ENCODE data around the gene TCF3.
A peak's percentile ranks its signal among the peaks of the same experiment; 100 is the strongest.

TCF3 gene

GRCh38 chr19:1592024-1592754, 60.2 kb downstream of the TCF3 start:
- peaks cover under 1 to 8% of the 10 kb centered on the region in 2 donors for H3K36me3 ChIP-seq (ENCODE audit: control insufficient read depth in 2 of 2, insufficient read depth in 2 of 2, low read length in 2 of 2)
- H3K27me3 ChIP-seq (ENCODE audit: control insufficient read depth in 1 of 2, insufficient read depth in 2 of 2, low read length in 2 of 2): no peaks in the 10 kb centered on the region
- H3K4me3 ChIP-seq (ENCODE audit: low read length in 2 of 2): peak overlapping the region; percentile 81 to 92
- H3K9me3 ChIP-seq (ENCODE audit: control insufficient read depth in 2 of 2, low read length in 2 of 2): no peaks in the 10 kb centered on the region
- H3K4me1 ChIP-seq (ENCODE audit: control insufficient read depth, insufficient read depth, low read length): peaks cover 23% of the 10 kb centered on the region
- peak overlapping the region; percentile 69 for H3K27ac ChIP-seq (ENCODE audit: low read length)
- H3K9ac ChIP-seq (ENCODE audit: low read length in 2 of 2): peak overlapping the region; percentile 84 to 86

- peak overlapping the region; percentile 81 to 92 for H3K4me3 ChIP-seq (ENCODE audit: low read length in 2 of 2)
- no peaks in the 10 kb centered on the region for H3K27me3 ChIP-seq (ENCODE audit: control insufficient read depth in 1 of 2, insufficient read depth in 2 of 2, low read length in 2 of 2)
- H3K27ac ChIP-seq (ENCODE audit: low read length): peak overlapping the region; percentile 69
- H3K4me1 ChIP-seq (ENCODE audit: control insufficient read depth, insufficient read depth, low read length): peaks cover 23% of the 10 kb centered on the region
- H3K9ac ChIP-seq (ENCODE audit: low read length in 2 of 2): peak overlapping the region; percentile 84 to 86
- no peaks in the 10 kb centered on the region for H3K9me3 ChIP-seq (ENCODE audit: control insufficient read depth in 2 of 2, low read length in 2 of 2)
- H3K36me3 ChIP-seq (ENCODE audit: control insufficient read depth in 2 of 2, insufficient read depth in 2 of 2, low read length in 2 of 2): peaks cover 0 to 5% of the 10 kb centered on the region in 2 donors
These were observed 60.9 kb downstream of the TCF3 start for GRCh38 chr19:1591421-1592023.

GRCh38 chr19:1590641-1591397, 61.6 kb downstream of the TCF3 start:
- Histone ChIP-seq H3K36me3 (ENCODE audit: control insufficient read depth in 2 of 2, insufficient read depth in 2 of 2, low read length in 2 of 2) (peaks cover 0 to 6% of the 10 kb centered on the region in 2 donors), H3K9ac (ENCODE audit: low read length in 2 of 2) (peak overlapping the region; percentile 55 to 86), H3K9me3 (ENCODE audit: control insufficient read depth in 2 of 2, low read length in 2 of 2) (no peaks in the 10 kb centered on the region), H3K4me1 (ENCODE audit: control insufficient read depth, insufficient read depth, low read length) (peaks cover 23% of the 10 kb centered on the region), H3K27ac (ENCODE audit: low read length) (no peak overlapping the region), H3K27me3 (ENCODE audit: control insufficient read depth in 1 of 2, insufficient read depth in 2 of 2, low read length in 2 of 2) (no peaks in the 10 kb centered on the region), H3K4me3 (ENCODE audit: low read length in 2 of 2) (peak overlapping the region; percentile 81 to 92)

DNA sequence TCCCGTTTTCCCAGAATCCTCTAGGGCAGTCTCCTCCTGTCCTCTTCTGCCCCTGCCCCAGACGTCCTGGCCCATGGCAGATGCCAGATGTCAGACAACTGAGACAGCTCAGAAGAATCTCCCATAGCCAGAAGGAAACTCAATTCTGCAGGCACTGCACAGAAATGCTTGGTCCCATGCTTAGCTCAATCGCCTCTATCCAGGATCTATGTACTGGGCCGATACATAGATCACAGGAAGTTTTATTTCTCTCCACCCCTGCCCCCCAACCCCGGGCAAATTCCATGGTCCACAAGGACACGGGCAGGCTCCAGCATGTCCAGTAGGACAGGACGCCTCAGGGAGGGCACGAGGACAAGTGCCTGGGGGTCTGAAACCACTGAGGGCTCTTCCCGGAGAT, 64.5 kb downstream of the TCF3 start:
- Histone ChIP-seq H3K27me3 (ENCODE audit: control insufficient read depth in 1 of 2, insufficient read depth in 2 of 2, low read length in 2 of 2) (no peaks in the 10 kb centered on the region), H3K4me3 (ENCODE audit: low read length in 2 of 2) (no peak overlapping the region), H3K4me1 (ENCODE audit: control insufficient read depth, insufficient read depth, low read length) (peaks cover 18% of the 10 kb centered on the region), H3K36me3 (ENCODE audit: control insufficient read depth in 2 of 2, insufficient read depth in 2 of 2, low read length in 2 of 2) (peaks cover 0 to 13% of the 10 kb centered on the region in 2 donors), H3K27ac (ENCODE audit: low read length) (no peak overlapping the region), H3K9ac (ENCODE audit: low read length in 2 of 2) (peak overlapping the region in 1 of 2 donors; percentile 27), H3K9me3 (ENCODE audit: control insufficient read depth in 2 of 2, low read length in 2 of 2) (no peaks in the 10 kb centered on the region)

GRCh38 chr19:1585243-1585580, 67.2 kb downstream of the TCF3 start:
- Histone ChIP-seq H3K9ac (ENCODE audit: low read length in 2 of 2) (no peak overlapping the region), H3K4me3 (ENCODE audit: low read length in 2 of 2) (no peak overlapping the region), H3K4me1 (ENCODE audit: control insufficient read depth, insufficient read depth, low read length) (peaks cover 2% of the 10 kb centered on the region), H3K36me3 (ENCODE audit: control insufficient read depth in 2 of 2, insufficient read depth in 2 of 2, low read length in 2 of 2) (peaks cover 11 to 33% of the 10 kb centered on the region in 2 donors), H3K27me3 (ENCODE audit: control insufficient read depth in 1 of 2, insufficient read depth in 2 of 2, low read length in 2 of 2) (no peaks in the 10 kb centered on the region), H3K9me3 (ENCODE audit: control insufficient read depth in 2 of 2, low read length in 2 of 2) (no peaks in the 10 kb centered on the region), H3K27ac (ENCODE audit: low read length) (no peak overlapping the region)

DNA sequence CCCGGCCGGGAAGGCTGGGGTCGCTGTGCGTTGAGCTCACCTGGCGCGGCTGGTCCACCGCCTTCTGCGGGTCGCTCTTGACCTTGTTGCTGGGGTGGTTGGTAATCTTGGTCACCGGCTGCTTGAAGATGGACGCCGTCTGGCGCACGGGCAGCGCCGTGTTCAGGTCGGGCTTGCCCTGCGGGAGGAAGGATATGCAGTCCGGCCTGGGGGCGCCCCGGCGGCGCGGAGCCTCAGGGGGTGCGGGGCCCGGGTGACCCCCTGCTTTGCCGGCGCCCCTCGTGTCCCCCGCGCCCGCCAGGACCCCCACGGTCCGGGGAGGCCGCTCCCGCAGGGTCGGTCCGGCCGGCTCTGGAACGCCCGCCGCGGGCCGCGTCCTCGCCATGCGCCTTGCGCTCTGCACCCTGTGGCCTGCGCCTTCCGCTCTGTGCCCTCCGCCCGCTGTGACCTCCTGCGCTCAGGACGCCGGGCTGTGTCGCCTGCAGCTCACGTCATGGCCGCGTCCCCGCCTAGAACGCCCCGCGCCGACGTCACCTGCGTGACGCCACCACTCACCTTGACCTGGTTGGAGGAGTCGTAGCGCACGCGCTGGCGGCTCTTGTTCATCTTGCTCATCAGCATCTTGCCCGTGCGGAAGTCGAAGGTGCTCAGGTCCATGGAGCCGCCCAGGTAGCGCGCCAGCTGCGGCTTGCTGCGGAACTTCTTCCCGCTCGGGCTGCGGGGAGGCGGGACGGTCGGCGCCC, 67.7 kb downstream of the TCF3 start:
- Histone ChIP-seq H3K4me1 (ENCODE audit: control insufficient read depth, insufficient read depth, low read length) (no peaks in the 10 kb centered on the region), H3K9me3 (ENCODE audit: control insufficient read depth in 2 of 2, low read length in 2 of 2) (no peaks in the 10 kb centered on the region), H3K27me3 (ENCODE audit: control insufficient read depth in 1 of 2, insufficient read depth in 2 of 2, low read length in 2 of 2) (no peaks in the 10 kb centered on the region), H3K9ac (ENCODE audit: low read length in 2 of 2) (no peak overlapping the region), H3K36me3 (ENCODE audit: control insufficient read depth in 2 of 2, insufficient read depth in 2 of 2, low read length in 2 of 2) (peaks cover 12 to 36% of the 10 kb centered on the region in 2 donors), H3K27ac (ENCODE audit: low read length) (no peak overlapping the region), H3K4me3 (ENCODE audit: low read length in 2 of 2) (no peak overlapping the region)

DNA sequence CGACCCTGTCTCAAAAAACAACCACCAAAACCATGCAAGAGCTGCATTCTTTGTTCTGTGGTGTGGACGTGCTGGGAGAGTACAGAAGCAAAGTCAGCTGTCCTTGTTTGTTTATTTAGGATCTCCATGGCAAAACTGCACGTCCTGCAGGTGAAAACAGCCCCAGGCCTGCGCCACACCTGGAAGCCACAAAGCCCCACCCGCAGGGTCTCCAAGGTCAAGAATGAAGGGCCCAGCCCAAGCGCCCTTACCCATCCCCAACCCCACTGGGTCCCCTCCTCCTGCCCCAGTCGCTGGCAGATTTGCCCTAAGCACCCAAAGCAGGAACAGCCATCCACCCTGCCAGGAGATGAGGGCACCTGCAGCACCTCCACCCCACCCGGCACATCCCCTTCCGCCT, 70.2 kb downstream of the TCF3 start:
- H3K4me3 ChIP-seq (ENCODE audit: low read length in 2 of 2): no peak overlapping the region
- H3K9me3 ChIP-seq (ENCODE audit: control insufficient read depth in 2 of 2, low read length in 2 of 2): no peaks in the 10 kb centered on the region
- H3K4me1 ChIP-seq (ENCODE audit: control insufficient read depth, insufficient read depth, low read length): no peaks in the 10 kb centered on the region
- H3K27me3 ChIP-seq (ENCODE audit: control insufficient read depth in 1 of 2, insufficient read depth in 2 of 2, low read length in 2 of 2): no peaks in the 10 kb centered on the region
- no peak overlapping the region for H3K9ac ChIP-seq (ENCODE audit: low read length in 2 of 2)
- H3K36me3 ChIP-seq (ENCODE audit: control insufficient read depth in 2 of 2, insufficient read depth in 2 of 2, low read length in 2 of 2): peaks cover 12 to 41% of the 10 kb centered on the region in 2 donors
- no peak overlapping the region for H3K27ac ChIP-seq (ENCODE audit: low read length)

GRCh38 chr19:1580957-1581356, 71.5 kb downstream of the TCF3 start:
- Histone ChIP-seq H3K27me3 (ENCODE audit: control insufficient read depth in 1 of 2, insufficient read depth in 2 of 2, low read length in 2 of 2) (no peaks in the 10 kb centered on the region), H3K9ac (ENCODE audit: low read length in 2 of 2) (no peak overlapping the region), H3K4me3 (ENCODE audit: low read length in 2 of 2) (no peak overlapping the region), H3K27ac (ENCODE audit: low read length) (no peak overlapping the region), H3K9me3 (ENCODE audit: control insufficient read depth in 2 of 2, low read length in 2 of 2) (no peaks in the 10 kb centered on the region), H3K4me1 (ENCODE audit: control insufficient read depth, insufficient read depth, low read length) (no peaks in the 10 kb centered on the region), H3K36me3 (ENCODE audit: control insufficient read depth in 2 of 2, insufficient read depth in 2 of 2, low read length in 2 of 2) (peaks cover 12 to 45% of the 10 kb centered on the region in 2 donors)

- Histone ChIP-seq H3K36me3 (ENCODE audit: control insufficient read depth in 2 of 2, insufficient read depth in 2 of 2, low read length in 2 of 2) (peaks cover 12 to 43% of the 10 kb centered on the region in 2 donors), H3K27me3 (ENCODE audit: control insufficient read depth in 1 of 2, insufficient read depth in 2 of 2, low read length in 2 of 2) (no peaks in the 10 kb centered on the region), H3K4me1 (ENCODE audit: control insufficient read depth, insufficient read depth, low read length) (no peaks in the 10 kb centered on the region), H3K9ac (ENCODE audit: low read length in 2 of 2) (no peak overlapping the region), H3K9me3 (ENCODE audit: control insufficient read depth in 2 of 2, low read length in 2 of 2) (no peaks in the 10 kb centered on the region), H3K4me3 (ENCODE audit: low read length in 2 of 2) (no peak overlapping the region), H3K27ac (ENCODE audit: low read length) (no peak overlapping the region)
These were observed 72.0 kb downstream of the TCF3 start for GRCh38 chr19:1580382-1580781.

DNA sequence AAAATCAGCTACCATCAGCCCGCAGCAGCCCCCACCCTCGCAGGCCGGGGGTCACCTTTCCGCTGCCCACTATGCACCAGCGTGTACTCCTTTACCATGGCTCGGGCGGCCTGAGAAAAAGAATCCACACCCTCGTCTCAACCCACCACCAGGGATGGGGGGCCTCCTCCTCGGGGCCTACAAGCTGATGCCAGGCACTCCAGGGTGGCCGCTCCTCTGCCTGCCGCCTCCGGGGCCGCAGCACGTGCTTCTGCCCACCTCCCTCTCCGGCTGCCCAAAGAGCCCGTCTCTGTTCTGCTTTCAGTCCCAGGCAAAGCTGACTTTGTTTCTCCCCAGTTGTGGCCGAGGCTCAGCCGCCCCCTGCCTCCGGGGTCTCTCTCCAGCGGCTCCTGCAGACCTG, 73.2 kb downstream of the TCF3 start:
- Histone ChIP-seq H3K27ac (ENCODE audit: low read length) (no peak overlapping the region), H3K4me1 (ENCODE audit: control insufficient read depth, insufficient read depth, low read length) (no peaks in the 10 kb centered on the region), H3K4me3 (ENCODE audit: low read length in 2 of 2) (no peak overlapping the region), H3K36me3 (ENCODE audit: control insufficient read depth in 2 of 2, insufficient read depth in 2 of 2, low read length in 2 of 2) (peaks cover 12 to 41% of the 10 kb centered on the region in 2 donors), H3K9me3 (ENCODE audit: control insufficient read depth in 2 of 2, low read length in 2 of 2) (no peaks in the 10 kb centered on the region), H3K27me3 (ENCODE audit: control insufficient read depth in 1 of 2, insufficient read depth in 2 of 2, low read length in 2 of 2) (no peaks in the 10 kb centered on the region), H3K9ac (ENCODE audit: low read length in 2 of 2) (no peak overlapping the region)

Measured in stomach smooth muscle (tissue), 2 donors.